ENCODE measurements around the gene TTC21A. TPM values are rescaled to one million over a fixed set of nuclear protein-coding genes. Genes with fewer than 3 reads are reported as not detected.
A peak's percentile ranks its signal among the peaks of the same experiment; 100 is the strongest.

Gene TTC21A
- total RNA-seq, 1 donor from 2014 or later: 7.8 TPM

DNA sequence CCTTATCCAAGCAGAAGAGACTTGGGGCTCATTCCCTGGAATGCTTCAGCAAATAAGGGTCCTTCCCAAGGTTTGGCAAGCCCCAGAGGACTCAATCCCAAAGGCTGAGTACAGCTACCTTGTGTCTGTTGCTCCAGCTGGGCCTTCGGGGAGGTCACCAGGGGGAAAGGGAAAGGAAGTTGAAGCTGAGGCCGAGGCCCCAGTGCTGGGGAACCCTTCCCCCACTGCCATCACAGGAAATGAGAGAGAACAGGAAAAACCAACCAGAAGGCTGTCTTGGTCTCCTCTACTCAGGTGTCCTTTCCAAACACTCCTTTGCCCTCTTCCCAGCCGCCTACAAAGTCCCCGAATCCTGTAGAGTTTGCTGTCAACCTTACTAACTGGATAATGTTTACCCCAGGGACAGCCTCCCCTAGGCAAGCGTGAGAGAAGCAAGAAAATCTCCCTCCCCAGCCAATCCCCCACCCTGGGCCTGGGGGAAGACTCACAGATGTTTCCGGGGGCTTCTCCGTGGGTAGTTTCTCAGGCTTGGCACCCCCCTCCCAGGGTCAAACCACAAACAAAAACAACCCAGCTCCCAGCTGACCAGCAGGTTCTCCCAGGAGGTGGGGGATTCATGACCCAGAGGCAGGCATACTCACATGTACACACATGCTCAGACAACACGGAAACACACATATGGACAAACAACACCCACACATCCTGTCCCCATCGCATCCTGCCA lies 40.4 kb downstream of the TTC21A start:
- peak; percentile 41 for DNase-seq
- Mint-ChIP-seq H3K9me3 (ENCODE audit: unreplicated experiment) (peaks cover 37% of the 10 kb centered on the region), H3K27me3 (ENCODE audit: unreplicated experiment) (peaks cover 53% of the 10 kb centered on the region), H3K4me3 (ENCODE audit: unreplicated experiment) (peak overlapping the region; percentile 97), H3K27ac (ENCODE audit: unreplicated experiment) (peak overlapping the region; percentile 99), H3K4me1 (ENCODE audit: low read depth, unreplicated experiment) (peaks cover 81% of the 10 kb centered on the region), H3K36me3 (ENCODE audit: unreplicated experiment) (no peaks in the 10 kb centered on the region)
- TF ChIP-seq, protein P1, sequence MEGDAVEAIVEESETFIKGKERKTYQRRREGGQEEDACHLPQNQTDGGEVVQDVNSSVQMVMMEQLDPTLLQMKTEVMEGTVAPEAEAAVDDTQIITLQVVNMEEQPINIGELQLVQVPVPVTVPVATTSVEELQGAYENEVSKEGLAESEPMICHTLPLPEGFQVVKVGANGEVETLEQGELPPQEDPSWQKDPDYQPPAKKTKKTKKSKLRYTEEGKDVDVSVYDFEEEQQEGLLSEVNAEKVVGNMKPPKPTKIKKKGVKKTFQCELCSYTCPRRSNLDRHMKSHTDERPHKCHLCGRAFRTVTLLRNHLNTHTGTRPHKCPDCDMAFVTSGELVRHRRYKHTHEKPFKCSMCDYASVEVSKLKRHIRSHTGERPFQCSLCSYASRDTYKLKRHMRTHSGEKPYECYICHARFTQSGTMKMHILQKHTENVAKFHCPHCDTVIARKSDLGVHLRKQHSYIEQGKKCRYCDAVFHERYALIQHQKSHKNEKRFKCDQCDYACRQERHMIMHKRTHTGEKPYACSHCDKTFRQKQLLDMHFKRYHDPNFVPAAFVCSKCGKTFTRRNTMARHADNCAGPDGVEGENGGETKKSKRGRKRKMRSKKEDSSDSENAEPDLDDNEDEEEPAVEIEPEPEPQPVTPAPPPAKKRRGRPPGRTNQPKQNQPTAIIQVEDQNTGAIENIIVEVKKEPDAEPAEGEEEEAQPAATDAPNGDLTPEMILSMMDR (IDR thresholded peaks at IDR 0.05; ENCODE audit: partially characterized antibody, unreplicated experiment): no peak

DNA sequence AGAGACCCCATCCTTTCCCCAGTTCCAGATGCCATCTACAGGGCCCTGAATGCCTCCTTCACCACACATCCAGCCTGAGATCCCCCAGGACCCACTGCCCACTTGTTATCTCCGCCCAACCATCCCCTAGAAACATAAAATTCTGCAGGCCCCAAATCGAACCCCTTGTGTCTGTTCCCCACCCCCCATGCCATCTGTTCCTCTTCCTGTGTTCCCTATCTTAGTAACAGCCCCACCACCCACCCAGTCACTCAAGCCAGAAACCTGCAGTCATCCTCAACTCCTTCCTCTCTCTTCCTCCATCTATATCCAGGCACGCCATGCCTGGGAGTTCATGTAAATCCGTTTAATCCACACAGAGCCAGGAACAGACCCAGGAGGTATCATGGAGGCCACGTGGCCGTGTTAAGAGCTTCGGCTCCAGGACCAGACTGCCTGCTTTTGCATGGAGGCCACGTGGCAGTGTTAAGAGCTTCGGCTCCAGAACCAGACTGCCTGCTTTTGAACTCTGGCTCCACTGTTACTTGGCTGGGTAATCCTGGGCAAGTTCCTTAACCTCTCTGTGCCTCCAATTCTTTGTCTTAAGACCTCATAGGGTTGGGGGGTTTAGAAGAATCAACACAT lies 41.1 kb downstream of the TTC21A start:
- Mint-ChIP-seq H3K4me3 (ENCODE audit: unreplicated experiment) (peak overlapping the region; percentile 97), H3K4me1 (ENCODE audit: low read depth, unreplicated experiment) (peaks cover 81% of the 10 kb centered on the region), H3K27ac (ENCODE audit: unreplicated experiment) (peak overlapping the region; percentile 99), H3K27me3 (ENCODE audit: unreplicated experiment) (peaks cover 53% of the 10 kb centered on the region), H3K9me3 (ENCODE audit: unreplicated experiment) (peaks cover 37% of the 10 kb centered on the region), H3K36me3 (ENCODE audit: unreplicated experiment) (no peaks in the 10 kb centered on the region)
- TF ChIP-seq, protein P1 (IDR thresholded peaks at IDR 0.05; ENCODE audit: partially characterized antibody, unreplicated experiment): no peak
- no peak for DNase-seq

- no peak for DNase-seq
- H3K4me1 Mint-ChIP-seq (ENCODE audit: low read depth, unreplicated experiment): peaks cover 79% of the 10 kb centered on the region
- peak overlapping the region; percentile 97 for H3K4me3 Mint-ChIP-seq (ENCODE audit: unreplicated experiment)
- H3K9me3 Mint-ChIP-seq (ENCODE audit: unreplicated experiment): peaks cover 37% of the 10 kb centered on the region
- TF ChIP-seq, protein P1 (IDR thresholded peaks at IDR 0.05; ENCODE audit: partially characterized antibody, unreplicated experiment): no peak
- H3K27ac Mint-ChIP-seq (ENCODE audit: unreplicated experiment): peak overlapping the region; percentile 99
- H3K27me3 Mint-ChIP-seq (ENCODE audit: unreplicated experiment): peaks cover 53% of the 10 kb centered on the region
- no peaks in the 10 kb centered on the region for H3K36me3 Mint-ChIP-seq (ENCODE audit: unreplicated experiment)
Measured at GRCh38 chr3:39149059-39149455, 41.6 kb downstream of the TTC21A start.

DNA sequence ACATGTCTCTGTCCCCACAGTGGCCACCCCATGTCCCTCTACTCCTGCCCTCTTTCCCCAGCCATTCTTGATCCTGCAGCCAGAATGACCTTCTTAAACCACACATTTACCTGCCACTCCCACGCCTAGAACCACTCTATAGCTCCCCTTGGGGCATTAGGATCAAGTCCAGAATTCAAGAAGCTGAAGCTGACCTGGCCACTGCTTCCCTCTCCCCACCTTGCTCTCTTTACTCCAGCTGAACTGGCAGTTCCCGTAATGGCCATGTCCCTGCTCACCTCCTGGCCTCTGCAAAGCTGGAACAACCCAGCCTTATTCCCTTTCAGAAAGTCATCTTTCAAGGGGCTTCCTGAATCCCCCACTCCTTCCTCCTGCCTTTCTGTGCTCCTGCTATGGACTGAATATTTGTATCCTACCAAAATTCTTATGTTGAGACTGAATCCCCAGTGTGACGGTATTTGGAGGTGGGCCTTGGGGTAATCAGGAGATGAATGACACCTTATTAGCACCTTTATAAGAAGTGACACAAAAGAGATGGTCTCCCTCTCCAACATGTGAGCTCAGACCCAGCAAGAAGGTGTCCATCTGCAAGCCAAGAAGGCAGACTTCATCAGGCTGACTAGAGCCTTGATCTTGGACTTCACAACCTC lies 42.1 kb downstream of the TTC21A start:
- Mint-ChIP-seq H3K9me3 (ENCODE audit: unreplicated experiment) (peaks cover 37% of the 10 kb centered on the region), H3K4me3 (ENCODE audit: unreplicated experiment) (peak overlapping the region; percentile 97), H3K27ac (ENCODE audit: unreplicated experiment) (peak overlapping the region; percentile 99), H3K4me1 (ENCODE audit: low read depth, unreplicated experiment) (peaks cover 78% of the 10 kb centered on the region), H3K36me3 (ENCODE audit: unreplicated experiment) (no peaks in the 10 kb centered on the region), H3K27me3 (ENCODE audit: unreplicated experiment) (peaks cover 55% of the 10 kb centered on the region)
- TF ChIP-seq, protein P1 (IDR thresholded peaks at IDR 0.05; ENCODE audit: partially characterized antibody, unreplicated experiment): no peak
- DNase-seq: no peak
